ENCODE measurements around the gene FIBIN. TPM values are rescaled to one million over a fixed set of nuclear protein-coding genes. Genes with fewer than 3 reads are reported as not detected.

The FIBIN gene
- total and polyA plus RNA-seq, 2 donors (not counting 3 experiments of a cell fraction or from before 2014, with no cell fraction given): not detected

- H3K79me2 ChIP-seq (ENCODE audit: control insufficient read depth, insufficient read depth, low read length): no peaks in the 10 kb centered on the region
- H4K20me1 ChIP-seq (replicated peaks; ENCODE audit: control insufficient read depth, extremely low read depth, insufficient read depth, low read length): no peaks in the 10 kb centered on the region
- TF ChIP-seq CTCF (IDR thresholded peaks at IDR 0.05; ENCODE audit: extremely low read depth in 1 of 2, insufficient read depth in 1 of 2, low read depth in 1 of 2, low read length in 2 of 2) (no peak), POLR2AphosphoS5 (IDR thresholded peaks at IDR 0.05; ENCODE audit: insufficient read depth, low read depth, low read length) (no peak), FOS (IDR thresholded peaks at IDR 0.05; ENCODE audit: borderline replicate concordance, insufficient read depth, low read length) (no peak), GATA2 (IDR thresholded peaks at IDR 0.05; ENCODE audit: insufficient read depth, insufficient read length, low read depth, low read length) (no peak), EZH2 (IDR thresholded peaks at IDR 0.05; ENCODE audit: borderline replicate concordance, low read depth, low read length, severe bottlenecking) (no peak), MYC (IDR thresholded peaks at IDR 0.05; ENCODE audit: low read depth, low read length) (no peak), POLR2A (IDR thresholded peaks at IDR 0.05; ENCODE audit: low read depth, low read length) (no peak), JUN (IDR thresholded peaks at IDR 0.05; ENCODE audit: borderline replicate concordance, insufficient read depth, insufficient read length, low read depth) (no peak), MAX (IDR thresholded peaks at IDR 0.05; ENCODE audit: insufficient read depth, insufficient read length) (no peak)
- no peak for FAIRE-seq
- H3K4me1 ChIP-seq (ENCODE audit: control insufficient read depth, extremely low read depth, insufficient read depth, low read length): no peaks in the 10 kb centered on the region
- no peak overlapping the region for H3K4me3 ChIP-seq (replicated peaks in 1 of 3; ENCODE audit: insufficient read depth in 1 of 3, low read depth in 1 of 3, low read length in 3 of 3)
- H3K27ac ChIP-seq (ENCODE audit: insufficient read depth, low read depth, low read length): no peak overlapping the region
- dilution Hi-C loops (cut with MboI; ENCODE audit: extremely low pct_ligation_motif_present, low sequenced_read_pairs) (no loop called here), intact Hi-C loops (cut with micrococcal nuclease) (no loop called here)
- H2AFZ ChIP-seq (ENCODE audit: low read depth, low read length): no peak overlapping the region
- H3K36me3 ChIP-seq (ENCODE audit: control insufficient read depth in 2 of 2, extremely low read depth in 1 of 2, insufficient read depth in 2 of 2, low read length in 2 of 2): no peaks in the 10 kb centered on the region
- H3K27me3 ChIP-seq (ENCODE audit: control insufficient read depth in 2 of 2, insufficient read depth in 2 of 2, low read length in 2 of 2): no peaks in the 10 kb centered on the region
- ChIA-PET CTCF (no interaction called here), POLR2A (no interaction called here)
- BruUV-seq (replicated peaks): no TSS peak
- H3K9me3 ChIP-seq (replicated peaks; ENCODE audit: control insufficient read depth, insufficient read depth, low read length): no peaks in the 10 kb centered on the region
- H3K9ac ChIP-seq (replicated peaks; ENCODE audit: extremely low read depth, insufficient read depth, low read length): no peak overlapping the region
- H3K9me1 ChIP-seq (replicated peaks; ENCODE audit: control insufficient read depth, extremely low read depth, insufficient read depth, low read length): no peaks in the 10 kb centered on the region
- no peak for DNase-seq (ENCODE audit: low read depth, low spot score)
- H3K4me2 ChIP-seq (ENCODE audit: insufficient read depth, low read length): no peak overlapping the region
Observed at GRCh38 chr11:26994631-26995095, 751 bp downstream of the FIBIN start.

All from endothelial cell of umbilical vein (primary cell).